ENCODE results near the gene HDLBP. TPM values are rescaled to one million over a fixed set of nuclear protein-coding genes. Genes with fewer than 3 reads are reported as not detected.
A peak's percentile ranks its signal among the peaks of the same experiment; 100 is the strongest.

HDLBP gene
- total and polyA plus RNA-seq, 2 of the 4 experiments (the other 2 are of a cell fraction), result 648 to 1,165 TPM

DNA sequence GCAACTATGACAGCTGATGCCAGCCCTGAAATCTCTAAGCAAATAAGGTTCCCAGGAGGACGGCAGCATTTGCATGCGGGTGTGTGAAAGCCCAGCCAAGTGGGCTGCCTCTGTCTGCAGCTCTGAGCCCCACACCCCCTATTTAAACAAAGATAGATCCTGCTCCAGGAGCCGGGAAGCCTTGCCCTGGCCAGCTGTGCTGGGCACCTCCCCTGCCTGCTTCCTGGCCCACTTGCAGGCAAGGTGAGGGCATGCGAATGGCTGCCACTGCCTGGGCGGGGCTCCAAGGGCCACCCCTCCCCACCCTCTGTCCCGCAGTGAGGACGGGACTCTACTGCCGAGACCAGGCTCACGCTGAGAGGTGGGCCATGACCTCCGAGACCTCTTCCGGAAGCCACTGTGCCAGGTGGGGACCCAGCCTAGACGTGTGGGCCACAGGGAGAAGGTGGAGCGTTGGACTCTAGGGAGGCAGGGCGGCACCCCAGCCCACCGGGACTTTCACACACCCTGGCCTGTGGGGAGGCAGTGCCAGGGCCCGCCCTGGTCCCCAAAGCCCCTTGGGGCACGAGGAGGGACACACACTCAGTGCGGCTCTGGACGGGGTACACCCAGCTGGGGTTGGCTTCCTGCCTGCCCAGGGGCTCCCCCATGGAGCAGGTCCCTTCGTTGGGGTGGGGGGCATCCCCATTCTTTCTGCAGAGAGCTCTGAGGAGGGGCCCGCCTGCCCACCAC, 126.9 kb downstream of the HDLBP start, which contains the start of gene ANO7:
ANO7 (plus strand) TSS at position 317 of the 732 bp plus-strand sequence. CDS start 1,387 bp downstream, outside the sequence.
- no peaks in the 10 kb centered on the region for H3K9me3 ChIP-seq (ENCODE audit: control insufficient read depth, insufficient read depth, low read length)
- H4K8ac ChIP-seq (ENCODE audit: low read depth in 2 of 2, low read length in 2 of 2), result no peak within 1 kb of the TSS
- no peak within 1 kb of the TSS for H3K4me2 ChIP-seq (ENCODE audit: low read depth, low read length)
- H3K4me1 ChIP-seq (ENCODE audit: control insufficient read depth, insufficient read depth, low read length), result no peaks in the 10 kb centered on the region
- peak within 1 kb of the TSS; percentile 7 for H2AFZ ChIP-seq (replicated peaks; ENCODE audit: low read length, poor library complexity)
- peaks cover 9% of the 10 kb centered on the region for H3K27me3 ChIP-seq (ENCODE audit: control insufficient read depth, insufficient read depth, low read length)
- H4K20me1 ChIP-seq (ENCODE audit: insufficient read depth, low read length), result no peaks in the 10 kb centered on the region; the same call in 1 of the 2 replicates
- H3K4me3 ChIP-seq (ENCODE audit: insufficient read depth, low read depth, low read length), result no peak within 1 kb of the TSS
- H3K79me1 ChIP-seq (ENCODE audit: low read depth in 1 of 2, low read length in 2 of 2), result no peaks in the 10 kb centered on the region
- no peak within 1 kb of the TSS for H4K91ac ChIP-seq (ENCODE audit: insufficient read depth, low read depth, low read length)
- in situ Hi-C loops (cut with MboI; ENCODE audit: low sequenced_read_pairs), result no loop called here
- WGBS, 2 experiments (ENCODE audit: extremely low coverage in 2 of 2, insufficient read length in 1 of 2), result 57% methylated on average over 9 of the region's 21 CpGs; no CpG with 5 or more reads in 1 of the 2 experiments
- no peaks in the 10 kb centered on the region for H3K9me1 ChIP-seq (ENCODE audit: insufficient read depth, low read length)
- H3K9ac ChIP-seq (ENCODE audit: low read depth, low read length), result no peak within 1 kb of the TSS
- H2AK5ac ChIP-seq (ENCODE audit: low read depth, low read length), result no peak within 1 kb of the TSS
- dilution Hi-C loops (cut with HindIII; ENCODE audit: low sequenced_read_pairs, unreplicated experiment), result no loop called here
- H3K23ac ChIP-seq (ENCODE audit: low read depth, low read length), result no peak within 1 kb of the TSS
- H3K56ac ChIP-seq (ENCODE audit: extremely low read depth, insufficient read depth, low read length), result no peak within 1 kb of the TSS
- TF ChIP-seq POLR2A (IDR thresholded peaks at IDR 0.05; ENCODE audit: low read depth, low read length) (no peak), CEBPB (IDR thresholded peaks at IDR 0.05; ENCODE audit: low read depth, low read length) (no peak), RFX5 (IDR thresholded peaks at IDR 0.05; ENCODE audit: low read depth, low read length) (no peak), CTCF (conservative IDR thresholded peaks at IDR 0.05; ENCODE audit: low read depth, low read length) (no peak), MAZ (IDR thresholded peaks at IDR 0.05; ENCODE audit: borderline replicate concordance, low read depth, low read length) (no peak), CHD1 (IDR thresholded peaks at IDR 0.05; ENCODE audit: low read depth, low read length) (no peak)
- TF ChIP-seq, protein P1, sequence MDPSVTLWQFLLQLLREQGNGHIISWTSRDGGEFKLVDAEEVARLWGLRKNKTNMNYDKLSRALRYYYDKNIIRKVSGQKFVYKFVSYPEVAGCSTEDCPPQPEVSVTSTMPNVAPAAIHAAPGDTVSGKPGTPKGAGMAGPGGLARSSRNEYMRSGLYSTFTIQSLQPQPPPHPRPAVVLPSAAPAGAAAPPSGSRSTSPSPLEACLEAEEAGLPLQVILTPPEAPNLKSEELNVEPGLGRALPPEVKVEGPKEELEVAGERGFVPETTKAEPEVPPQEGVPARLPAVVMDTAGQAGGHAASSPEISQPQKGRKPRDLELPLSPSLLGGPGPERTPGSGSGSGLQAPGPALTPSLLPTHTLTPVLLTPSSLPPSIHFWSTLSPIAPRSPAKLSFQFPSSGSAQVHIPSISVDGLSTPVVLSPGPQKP (IDR thresholded peaks at IDR 0.05; ENCODE audit: borderline replicate concordance, low read depth, low read length), result no peak
- TF ChIP-seq, protein P2, sequence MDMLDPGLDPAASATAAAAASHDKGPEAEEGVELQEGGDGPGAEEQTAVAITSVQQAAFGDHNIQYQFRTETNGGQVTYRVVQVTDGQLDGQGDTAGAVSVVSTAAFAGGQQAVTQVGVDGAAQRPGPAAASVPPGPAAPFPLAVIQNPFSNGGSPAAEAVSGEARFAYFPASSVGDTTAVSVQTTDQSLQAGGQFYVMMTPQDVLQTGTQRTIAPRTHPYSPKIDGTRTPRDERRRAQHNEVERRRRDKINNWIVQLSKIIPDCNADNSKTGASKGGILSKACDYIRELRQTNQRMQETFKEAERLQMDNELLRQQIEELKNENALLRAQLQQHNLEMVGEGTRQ (IDR thresholded peaks at IDR 0.05; ENCODE audit: low read depth, low read length), result no peak
- no peak within 1 kb of the TSS for H3K4ac ChIP-seq (ENCODE audit: low read depth, low read length)
- H3K36me3 ChIP-seq (ENCODE audit: control insufficient read depth, insufficient read depth, low read length), result peaks cover under 1% of the 10 kb centered on the region
- no peak for DNase-seq
- no peak within 1 kb of the TSS for H3K27ac ChIP-seq (ENCODE audit: insufficient read depth, low read length)
- H4K5ac ChIP-seq (ENCODE audit: low read depth, low read length), result no peak within 1 kb of the TSS
- no TSS peak for BruUV-seq (replicated peaks)
- ATAC-seq (ENCODE audit: low read depth), result no peak
- no peak within 1 kb of the TSS for H2BK120ac ChIP-seq (ENCODE audit: low read depth, low read length)
- H2BK15ac ChIP-seq (ENCODE audit: low read depth, low read length), result no peak within 1 kb of the TSS
- intact Hi-C loops (cut with micrococcal nuclease), result no loop called here
- H3K14ac ChIP-seq (replicated peaks; ENCODE audit: low read depth, low read length), result no peak within 1 kb of the TSS
- ChIA-PET POLR2A (ENCODE audit: unreplicated experiment) (no interaction called here), CTCF (no interaction called here)
- no peak within 1 kb of the TSS for H2BK20ac ChIP-seq (ENCODE audit: low read depth, low read length)
- no peak within 1 kb of the TSS for H3K18ac ChIP-seq (ENCODE audit: low read depth, low read length)
- no peak within 1 kb of the TSS for H2BK5ac ChIP-seq (ENCODE audit: low read depth, low read length, poor library complexity, severe bottlenecking)
- no peak within 1 kb of the TSS for H2AK9ac ChIP-seq (replicated peaks; ENCODE audit: low read depth, low read length, poor library complexity)
